ENCODE data around the gene SPHK2. TPM values are rescaled to one million over a fixed set of nuclear protein-coding genes. Genes with fewer than 3 reads are reported as not detected.
"Not testable (repeated sequence)": the region's sequence is repeated elsewhere in the genome, so short reads cannot be mapped to it uniquely, and the experiment has no call there.

The SPHK2 gene
- total and polyA plus RNA-seq, 2 donors, result 4.9 to 22.0 TPM

DNA sequence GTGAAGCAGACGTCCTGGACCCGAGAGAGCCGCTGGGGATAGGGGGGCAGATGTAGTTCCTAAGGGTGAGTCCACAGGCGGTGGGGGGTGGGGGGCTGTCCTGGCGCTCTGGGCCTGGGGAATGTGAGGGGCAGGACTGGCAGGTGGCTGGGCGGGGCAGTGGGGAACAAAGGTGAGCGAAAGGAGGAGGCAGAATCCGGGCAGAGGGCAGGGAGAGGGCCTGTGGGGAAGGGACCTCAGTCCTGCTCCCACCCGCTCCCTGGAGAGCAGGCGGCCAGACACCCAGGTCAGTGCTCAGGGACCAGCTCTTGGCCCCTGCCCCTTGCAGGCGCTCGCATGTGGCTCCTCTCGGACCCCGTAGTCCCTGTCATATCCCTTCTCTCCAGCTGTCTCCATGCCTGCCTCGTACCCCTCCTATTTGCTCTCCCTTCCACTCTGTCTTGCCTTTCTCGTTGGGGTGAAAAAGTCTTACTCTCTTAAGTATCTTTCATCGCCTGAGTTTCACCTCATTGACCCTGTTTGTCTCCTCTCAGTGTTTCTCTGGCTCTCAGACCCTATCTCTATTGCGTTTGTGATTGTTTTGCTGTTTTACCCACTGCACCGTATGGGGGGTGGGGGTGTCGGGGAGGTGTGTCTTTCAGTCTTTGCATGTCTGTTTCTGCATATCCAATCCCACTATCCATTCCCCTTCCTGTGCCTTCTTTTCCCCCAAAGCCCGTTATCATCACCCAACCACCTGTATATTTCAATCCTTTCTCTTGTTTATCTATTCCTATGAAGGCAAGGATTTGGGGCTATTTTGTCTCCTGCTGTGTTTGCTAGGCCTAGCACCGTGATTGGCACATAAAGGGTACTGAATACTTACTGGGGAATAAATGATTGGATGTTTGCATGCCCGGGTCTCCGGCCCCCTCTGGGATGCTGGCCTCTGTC, 5.8 kb downstream of the SPHK2 start:
- 53% methylated on average over 24 of the region's 24 CpGs for WGBS
- H3K36me3 ChIP-seq (ENCODE audit: insufficient read depth), result no peaks in the 10 kb centered on the region
- DNase-seq (ENCODE audit: extremely low spot score), result no peak
- no peak overlapping the region for H3K27ac ChIP-seq (ENCODE audit: low read depth)
- H3K4me1 ChIP-seq (ENCODE audit: insufficient read depth), result no peaks in the 10 kb centered on the region
- H3K4me3 ChIP-seq (ENCODE audit: low read depth, low read length), result peak overlapping the region; percentile 38

DNA sequence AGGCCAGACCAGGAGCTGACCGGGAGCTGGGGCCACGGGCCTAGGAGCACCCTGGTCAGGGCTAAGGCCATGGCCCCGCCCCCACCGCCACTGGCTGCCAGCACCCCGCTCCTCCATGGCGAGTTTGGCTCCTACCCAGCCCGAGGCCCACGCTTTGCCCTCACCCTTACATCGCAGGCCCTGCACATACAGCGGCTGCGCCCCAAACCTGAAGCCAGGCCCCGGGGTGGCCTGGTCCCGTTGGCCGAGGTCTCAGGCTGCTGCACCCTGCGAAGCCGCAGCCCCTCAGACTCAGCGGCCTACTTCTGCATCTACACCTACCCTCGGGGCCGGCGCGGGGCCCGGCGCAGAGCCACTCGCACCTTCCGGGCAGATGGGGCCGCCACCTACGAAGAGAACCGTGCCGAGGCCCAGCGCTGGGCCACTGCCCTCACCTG, 6.6 kb downstream of the SPHK2 start:
- no peaks in the 10 kb centered on the region for H3K4me1 ChIP-seq (ENCODE audit: insufficient read depth)
- H3K27ac ChIP-seq (ENCODE audit: low read depth), result no peak overlapping the region
- no peak overlapping the region for H3K4me3 ChIP-seq (ENCODE audit: low read depth, low read length)
- no peak for DNase-seq (ENCODE audit: extremely low spot score)
- H3K36me3 ChIP-seq (ENCODE audit: insufficient read depth), result no peaks in the 10 kb centered on the region
- 92% methylated on average over 30 of the region's 30 CpGs for WGBS

DNA sequence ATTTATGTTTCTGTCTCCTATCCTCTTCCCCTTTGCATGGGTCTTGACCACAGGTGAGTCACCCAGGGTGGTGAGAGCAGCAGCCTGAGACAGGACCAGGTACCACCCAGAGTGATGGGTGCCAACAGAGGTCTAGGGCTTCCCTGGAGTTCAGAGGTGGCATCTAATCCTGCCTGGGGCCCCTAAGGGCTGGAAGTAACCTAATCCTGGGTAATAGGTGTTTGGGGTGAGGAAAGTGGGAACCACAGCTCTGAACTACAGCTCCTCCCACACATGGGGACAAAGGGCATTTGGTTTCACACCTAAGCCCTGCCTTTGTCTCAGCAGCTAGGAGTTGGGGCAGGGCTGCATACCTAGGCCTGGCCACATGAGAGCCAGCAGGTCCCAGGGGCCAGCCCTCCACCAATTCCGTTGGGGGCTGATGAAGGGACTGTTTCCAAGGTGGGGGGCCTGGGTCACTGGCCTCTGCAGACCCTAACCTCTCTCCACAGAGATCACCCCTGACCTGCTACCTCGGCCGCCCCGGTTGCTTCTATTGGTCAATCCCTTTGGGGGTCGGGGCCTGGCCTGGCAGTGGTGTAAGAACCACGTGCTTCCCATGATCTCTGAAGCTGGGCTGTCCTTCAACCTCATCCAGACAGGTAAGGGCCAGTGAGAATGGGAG, 8.0 kb downstream of the SPHK2 start:
- WGBS, result 75% methylated on average over 6 of the region's 6 CpGs
- H3K36me3 ChIP-seq (ENCODE audit: insufficient read depth), result no peaks in the 10 kb centered on the region
- no peak overlapping the region for H3K27ac ChIP-seq (ENCODE audit: low read depth)
- no peak overlapping the region for H3K4me3 ChIP-seq (ENCODE audit: low read depth, low read length)
- DNase-seq (ENCODE audit: extremely low spot score), result no peak
- H3K4me1 ChIP-seq (ENCODE audit: insufficient read depth), result no peaks in the 10 kb centered on the region

DNA sequence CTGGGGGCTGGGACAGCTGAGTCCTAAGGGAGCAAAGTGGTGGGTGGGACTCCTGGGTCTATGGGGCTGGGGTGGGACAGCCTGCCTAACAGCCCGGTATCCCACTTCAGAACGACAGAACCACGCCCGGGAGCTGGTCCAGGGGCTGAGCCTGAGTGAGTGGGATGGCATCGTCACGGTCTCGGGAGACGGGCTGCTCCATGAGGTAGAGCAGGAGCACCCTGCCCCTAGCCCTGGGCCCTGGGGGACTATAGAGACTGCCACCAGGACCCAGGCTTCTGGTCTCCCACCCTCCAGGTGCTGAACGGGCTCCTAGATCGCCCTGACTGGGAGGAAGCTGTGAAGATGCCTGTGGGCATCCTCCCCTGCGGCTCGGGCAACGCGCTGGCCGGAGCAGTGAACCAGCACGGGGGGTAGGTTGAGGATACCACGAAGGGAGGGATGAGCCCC, 8.6 kb downstream of the SPHK2 start:
- no peaks in the 10 kb centered on the region for H3K4me1 ChIP-seq (ENCODE audit: insufficient read depth)
- no peaks in the 10 kb centered on the region for H3K36me3 ChIP-seq (ENCODE audit: insufficient read depth)
- H3K4me3 ChIP-seq (ENCODE audit: low read depth, low read length), result no peak overlapping the region
- WGBS, result 83% methylated on average over 17 of the region's 17 CpGs
- H3K27ac ChIP-seq (ENCODE audit: low read depth), result no peak overlapping the region
- no peak for DNase-seq (ENCODE audit: extremely low spot score)

DNA sequence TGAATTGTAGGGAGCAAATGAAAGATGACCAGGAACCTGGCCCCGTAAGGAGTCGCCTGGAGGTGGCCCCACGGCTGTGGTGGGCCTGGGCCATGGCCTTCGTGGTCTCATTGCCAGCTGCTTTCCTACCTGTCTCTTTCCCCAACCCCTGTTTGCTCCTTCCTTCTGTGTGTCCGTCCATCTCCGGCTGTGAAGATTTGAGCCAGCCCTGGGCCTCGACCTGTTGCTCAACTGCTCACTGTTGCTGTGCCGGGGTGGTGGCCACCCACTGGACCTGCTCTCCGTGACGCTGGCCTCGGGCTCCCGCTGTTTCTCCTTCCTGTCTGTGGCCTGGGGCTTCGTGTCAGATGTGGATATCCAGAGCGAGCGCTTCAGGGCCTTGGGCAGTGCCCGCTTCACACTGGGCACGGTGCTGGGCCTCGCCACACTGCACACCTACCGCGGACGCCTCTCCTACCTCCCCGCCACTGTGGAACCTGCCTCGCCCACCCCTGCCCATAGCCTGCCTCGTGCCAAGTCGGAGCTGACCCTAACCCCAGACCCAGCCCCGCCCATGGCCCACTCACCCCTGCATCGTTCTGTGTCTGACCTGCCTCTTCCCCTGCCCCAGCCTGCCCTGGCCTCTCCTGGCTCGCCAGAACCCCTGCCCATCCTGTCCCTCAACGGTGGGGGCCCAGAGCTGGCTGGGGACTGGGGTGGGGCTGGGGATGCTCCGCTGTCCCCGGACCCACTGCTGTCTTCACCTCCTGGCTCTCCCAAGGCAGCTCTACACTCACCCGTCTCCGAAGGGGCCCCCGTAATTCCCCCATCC, 9.4 kb downstream of the SPHK2 start:
- DNase-seq (ENCODE audit: extremely low spot score), result no peak
- no peak overlapping the region for H3K4me3 ChIP-seq (ENCODE audit: low read depth, low read length)
- no peak overlapping the region for H3K27ac ChIP-seq (ENCODE audit: low read depth)
- WGBS, result 83% methylated on average over 34 of the region's 34 CpGs
- no peaks in the 10 kb centered on the region for H3K4me1 ChIP-seq (ENCODE audit: insufficient read depth)
- no peaks in the 10 kb centered on the region for H3K36me3 ChIP-seq (ENCODE audit: insufficient read depth)

DNA sequence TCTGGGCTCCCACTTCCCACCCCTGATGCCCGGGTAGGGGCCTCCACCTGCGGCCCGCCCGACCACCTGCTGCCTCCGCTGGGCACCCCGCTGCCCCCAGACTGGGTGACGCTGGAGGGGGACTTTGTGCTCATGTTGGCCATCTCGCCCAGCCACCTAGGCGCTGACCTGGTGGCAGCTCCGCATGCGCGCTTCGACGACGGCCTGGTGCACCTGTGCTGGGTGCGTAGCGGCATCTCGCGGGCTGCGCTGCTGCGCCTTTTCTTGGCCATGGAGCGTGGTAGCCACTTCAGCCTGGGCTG, 9.9 kb downstream of the SPHK2 start:
- H3K4me3 ChIP-seq (ENCODE audit: low read depth, low read length), result no peak overlapping the region
- no peak overlapping the region for H3K27ac ChIP-seq (ENCODE audit: low read depth)
- H3K36me3 ChIP-seq (ENCODE audit: insufficient read depth), result no peaks in the 10 kb centered on the region
- DNase-seq (ENCODE audit: extremely low spot score), result no peak
- no peaks in the 10 kb centered on the region for H3K4me1 ChIP-seq (ENCODE audit: insufficient read depth)
- WGBS, result 85% methylated on average over 22 of the region's 22 CpGs

DNA sequence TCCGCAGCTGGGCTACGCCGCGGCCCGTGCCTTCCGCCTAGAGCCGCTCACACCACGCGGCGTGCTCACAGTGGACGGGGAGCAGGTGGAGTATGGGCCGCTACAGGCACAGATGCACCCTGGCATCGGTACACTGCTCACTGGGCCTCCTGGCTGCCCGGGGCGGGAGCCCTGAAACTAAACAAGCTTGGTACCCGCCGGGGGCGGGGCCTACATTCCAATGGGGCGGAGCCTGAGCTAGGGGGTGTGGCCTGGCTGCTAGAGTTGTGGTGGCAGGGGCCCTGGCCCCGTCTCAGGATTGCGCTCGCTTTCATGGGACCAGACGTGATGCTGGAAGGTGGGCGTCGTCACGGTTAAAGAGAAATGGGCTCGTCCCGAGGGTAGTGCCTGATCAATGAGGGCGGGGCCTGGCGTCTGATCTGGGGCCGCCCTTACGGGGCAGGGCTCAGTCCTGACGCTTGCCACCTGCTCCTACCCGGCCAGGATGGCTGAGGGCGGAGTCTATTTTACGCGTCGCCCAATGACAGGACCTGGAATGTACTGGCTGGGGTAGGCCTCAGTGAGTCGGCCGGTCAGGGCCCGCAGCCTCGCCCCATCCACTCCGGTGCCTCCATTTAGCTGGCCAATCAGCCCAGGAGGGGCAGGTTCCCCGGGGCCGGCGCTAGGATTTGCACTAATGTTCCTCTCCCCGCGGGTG, 10.4 kb downstream of the SPHK2 start:
- WGBS, result 40% methylated on average over 48 of the region's 48 CpGs
- no peaks in the 10 kb centered on the region for H3K4me1 ChIP-seq (ENCODE audit: insufficient read depth)

DNA sequence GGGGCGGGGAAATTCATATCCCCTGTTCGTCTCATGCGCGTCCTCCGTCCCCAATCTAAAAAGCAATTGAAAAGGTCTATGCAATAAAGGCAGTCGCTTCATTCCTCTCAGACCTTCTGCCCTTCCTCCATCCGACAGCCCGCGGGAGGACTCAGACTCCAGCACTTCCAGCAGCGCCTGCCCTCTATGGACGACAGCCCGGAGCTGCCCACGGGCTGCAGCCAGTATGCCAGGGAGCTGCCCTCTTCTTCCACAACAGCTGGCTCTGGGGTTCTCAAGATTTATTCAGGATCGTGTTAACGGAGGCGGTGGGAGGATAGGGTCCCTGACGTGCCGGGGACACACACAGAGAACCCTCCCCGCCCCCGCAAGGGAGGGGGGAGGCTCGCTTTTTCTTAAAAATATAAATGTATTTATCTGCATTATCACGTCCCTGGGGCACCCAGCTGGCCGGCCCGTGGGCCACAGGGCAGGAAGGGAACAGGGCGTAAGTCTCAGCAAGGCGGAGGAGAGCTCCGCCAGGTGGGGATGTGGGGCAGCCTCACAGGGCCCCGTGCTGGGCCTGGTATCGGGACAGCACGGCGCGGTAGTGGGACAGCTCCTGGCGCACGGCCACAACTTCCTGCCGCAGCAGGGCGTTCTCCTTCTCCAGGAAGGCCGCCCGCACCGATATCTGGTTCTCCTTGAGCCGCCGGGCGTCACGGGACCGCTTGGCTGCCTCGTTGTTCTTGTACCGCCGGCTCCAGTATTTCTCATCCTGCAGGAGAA, 11.2 kb downstream of the SPHK2 start:
- Histone ChIP-seq H3K4me3 (ENCODE audit: low read depth, low read length) (no peak overlapping the region), H3K36me3 (ENCODE audit: insufficient read depth) (no peaks in the 10 kb centered on the region), H3K27ac (ENCODE audit: low read depth) (peak overlapping the region; percentile 40), H3K4me1 (ENCODE audit: insufficient read depth) (no peaks in the 10 kb centered on the region)
- DNase-seq (ENCODE audit: extremely low spot score), result no peak
- WGBS, result 15% methylated on average over 47 of the region's 47 CpGs

More for the DNA sequence above, 10.4 kb downstream of the SPHK2 start:
- no peak for DNase-seq (ENCODE audit: extremely low spot score)
- Histone ChIP-seq H3K4me3 (ENCODE audit: low read depth, low read length) (no peak overlapping the region), H3K36me3 (ENCODE audit: insufficient read depth) (no peaks in the 10 kb centered on the region), H3K27ac (ENCODE audit: low read depth) (no peak overlapping the region)

DNA sequence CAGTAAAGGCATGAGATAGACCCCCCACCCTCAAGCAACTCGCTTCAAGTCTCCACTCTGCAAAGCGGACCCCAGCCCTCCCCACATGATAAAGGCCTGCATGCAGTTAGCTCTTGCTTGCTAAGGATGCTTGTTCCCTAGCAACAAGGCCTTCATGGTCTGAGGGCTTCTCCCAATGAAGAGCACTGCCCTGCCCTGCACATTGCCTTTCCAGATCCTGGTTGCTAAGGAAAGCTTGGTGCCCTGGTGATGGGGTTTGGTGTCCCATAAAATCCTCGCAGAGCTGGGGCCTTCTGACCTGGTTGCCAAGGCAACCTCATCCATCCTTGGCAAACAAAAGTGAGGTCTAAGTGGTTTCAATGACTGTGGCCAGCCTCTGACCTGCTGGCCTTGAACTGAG, 11.9 kb downstream of the SPHK2 start:
- Histone ChIP-seq H3K27ac (ENCODE audit: low read depth) (no peak overlapping the region), H3K36me3 (ENCODE audit: insufficient read depth) (no peaks in the 10 kb centered on the region), H3K4me1 (ENCODE audit: insufficient read depth) (no peaks in the 10 kb centered on the region), H3K4me3 (ENCODE audit: low read depth, low read length) (no peak overlapping the region)
- no peak for DNase-seq (ENCODE audit: extremely low spot score)
- WGBS, result 68% methylated on average over 3 of the region's 3 CpGs

DNA sequence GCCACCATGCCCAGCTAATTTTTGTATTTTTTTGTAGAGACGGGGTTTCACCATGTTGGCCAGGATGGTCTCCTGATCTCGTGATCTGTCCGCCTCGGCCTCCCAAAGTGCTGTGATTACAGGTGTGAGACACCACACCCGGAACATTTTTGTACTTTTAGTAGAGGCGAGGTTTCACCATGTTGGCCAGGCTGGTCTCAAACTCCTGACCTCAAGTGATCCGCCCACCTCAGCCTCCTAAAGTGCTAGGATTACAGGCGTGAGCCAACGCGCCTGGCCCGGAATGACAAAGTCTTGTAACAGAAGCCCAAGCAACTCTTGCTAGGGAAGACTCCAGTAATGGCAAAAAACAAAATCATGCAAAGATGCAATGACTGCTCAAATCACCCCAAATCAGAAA, 13.0 kb downstream of the SPHK2 start:
- H3K27ac ChIP-seq (ENCODE audit: low read depth); H3K4me1 ChIP-seq (ENCODE audit: insufficient read depth); H3K36me3 ChIP-seq (ENCODE audit: insufficient read depth); H3K4me3 ChIP-seq (ENCODE audit: low read depth, low read length); DNase-seq (ENCODE audit: extremely low spot score): not testable (repeated sequence)
- WGBS, result 90% methylated on average over 11 of the region's 11 CpGs

DNA sequence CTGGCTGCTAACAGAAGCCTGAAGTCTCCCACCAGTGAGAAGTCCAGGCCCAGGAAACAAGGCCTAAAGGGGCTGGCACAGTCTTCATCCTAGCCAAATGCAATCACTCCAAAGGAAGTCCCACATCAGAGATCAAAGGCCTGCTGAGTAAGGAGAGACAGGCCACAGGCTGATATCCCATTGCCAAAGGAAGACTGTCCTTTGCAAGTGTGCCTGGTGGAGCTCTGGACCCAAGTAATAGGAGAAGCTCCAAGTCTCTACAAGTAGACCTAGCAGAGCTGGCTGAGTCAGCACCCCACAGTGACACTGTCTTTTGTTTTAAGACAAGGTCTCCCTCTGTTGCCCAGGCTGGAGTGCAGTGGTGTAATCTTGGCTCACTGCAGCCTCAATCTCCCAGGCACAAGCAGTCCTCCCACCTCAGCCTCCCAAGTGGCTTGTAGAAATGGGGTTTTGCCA, 13.4 kb downstream of the SPHK2 start:
- Histone ChIP-seq H3K27ac (ENCODE audit: low read depth) (no peak overlapping the region), H3K36me3 (ENCODE audit: insufficient read depth) (no peaks in the 10 kb centered on the region), H3K4me3 (ENCODE audit: low read depth, low read length) (no peak overlapping the region), H3K4me1 (ENCODE audit: insufficient read depth) (no peaks in the 10 kb centered on the region)
- DNase-seq (ENCODE audit: extremely low spot score), result no peak

DNA sequence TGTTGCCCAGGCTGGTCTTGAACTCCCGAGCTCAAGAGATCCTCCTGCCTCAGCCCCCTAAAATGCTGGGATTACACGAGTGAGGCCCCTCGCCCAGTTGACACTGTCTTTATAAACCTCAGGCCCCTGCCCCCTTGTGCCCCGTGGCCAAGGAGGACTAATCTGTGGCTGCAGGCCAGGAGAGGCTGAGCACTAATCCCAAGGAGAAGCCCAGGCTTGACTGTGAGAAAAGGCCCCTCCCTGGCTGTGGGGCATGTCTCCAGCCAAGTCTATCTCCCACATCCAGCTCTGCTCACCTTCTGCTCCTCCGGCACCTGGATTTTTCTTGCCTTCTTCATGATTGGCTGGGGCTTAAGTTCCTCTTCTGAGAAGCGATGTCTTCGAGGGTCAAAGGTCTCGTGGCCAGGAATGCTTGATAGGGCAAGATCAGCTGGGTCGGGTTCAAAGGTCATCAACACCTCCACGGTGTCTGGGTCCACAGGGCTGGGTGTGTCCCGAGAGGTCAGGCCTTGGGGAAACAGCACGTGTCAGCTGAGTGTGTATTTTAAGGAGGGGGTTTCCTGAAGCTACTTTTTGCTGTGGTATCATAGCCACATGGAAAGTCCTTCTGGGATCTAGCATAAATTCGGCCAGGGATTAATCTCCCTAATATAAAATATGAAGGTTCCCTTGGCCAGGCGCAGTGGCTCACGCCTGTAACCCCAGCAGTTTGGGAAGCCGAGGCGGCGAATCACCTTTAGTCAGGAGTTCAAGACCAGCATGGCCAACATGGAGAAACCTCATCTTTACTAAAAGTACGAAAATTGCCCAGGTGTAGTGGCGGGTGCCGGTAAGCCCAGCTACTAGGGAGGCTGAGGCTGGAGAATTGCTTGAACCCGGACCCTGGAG, 14.1 kb downstream of the SPHK2 start:
- 70% methylated on average over 22 of the region's 22 CpGs for WGBS
- Histone ChIP-seq H3K27ac (ENCODE audit: low read depth) (no peak overlapping the region), H3K36me3 (ENCODE audit: insufficient read depth) (no peaks in the 10 kb centered on the region), H3K4me3 (ENCODE audit: low read depth, low read length) (no peak overlapping the region), H3K4me1 (ENCODE audit: insufficient read depth) (no peaks in the 10 kb centered on the region)
- no peak for DNase-seq (ENCODE audit: extremely low spot score)

Measured in urinary bladder (tissue), 4 donors.